ENCODE measurements around the gene NOD2.

NOD2 gene

GRCh38 chr16:50717494-50717893, 24.1 kb downstream of the NOD2 start:
- Mint-ChIP-seq H3K9me3 (no peaks in the 10 kb centered on the region), H3K4me1 (peaks cover 18% of the 10 kb centered on the region), H3K36me3 (ENCODE audit: low read depth) (no peaks in the 10 kb centered on the region), H3K4me3 (no peak overlapping the region), H3K27ac (no peak overlapping the region), H3K27me3 (ENCODE audit: low read depth) (no peaks in the 10 kb centered on the region)
- no peak for TF ChIP-seq CTCF (IDR thresholded peaks at IDR 0.05; ENCODE audit: unreplicated experiment in 3 of 3)

GRCh38 chr16:50718061-50718760, 24.8 kb downstream of the NOD2 start:
- TF ChIP-seq CTCF (IDR thresholded peaks at IDR 0.05; ENCODE audit: unreplicated experiment in 3 of 3): no peak
- H3K36me3 Mint-ChIP-seq (ENCODE audit: low read depth): no peaks in the 10 kb centered on the region
- no peaks in the 10 kb centered on the region for H3K9me3 Mint-ChIP-seq
- H3K4me1 Mint-ChIP-seq: peaks cover 16% of the 10 kb centered on the region
- no peak overlapping the region for H3K4me3 Mint-ChIP-seq
- no peaks in the 10 kb centered on the region for H3K27me3 Mint-ChIP-seq (ENCODE audit: low read depth)
- no peak overlapping the region for H3K27ac Mint-ChIP-seq

- H3K4me1 Mint-ChIP-seq: peaks cover 16% of the 10 kb centered on the region
- no peaks in the 10 kb centered on the region for H3K36me3 Mint-ChIP-seq (ENCODE audit: low read depth)
- no peak for TF ChIP-seq CTCF (IDR thresholded peaks at IDR 0.05; ENCODE audit: unreplicated experiment in 3 of 3)
- no peak overlapping the region for H3K27ac Mint-ChIP-seq
- no peaks in the 10 kb centered on the region for H3K27me3 Mint-ChIP-seq (ENCODE audit: low read depth)
- peaks cover 1% of the 10 kb centered on the region for H3K9me3 Mint-ChIP-seq
- H3K4me3 Mint-ChIP-seq: no peak overlapping the region
Observed at GRCh38 chr16:50718761-50719400, 25.5 kb downstream of the NOD2 start.

GRCh38 chr16:50719401-50720337, 26.3 kb downstream of the NOD2 start:
- H3K9me3 Mint-ChIP-seq: peaks cover 7% of the 10 kb centered on the region
- peaks cover 11% of the 10 kb centered on the region for H3K4me1 Mint-ChIP-seq
- H3K4me3 Mint-ChIP-seq: no peak overlapping the region
- TF ChIP-seq CTCF (IDR thresholded peaks at IDR 0.05; ENCODE audit: unreplicated experiment in 3 of 3): no peak
- H3K27me3 Mint-ChIP-seq (ENCODE audit: low read depth): no peaks in the 10 kb centered on the region
- no peaks in the 10 kb centered on the region for H3K36me3 Mint-ChIP-seq (ENCODE audit: low read depth)
- no peak overlapping the region for H3K27ac Mint-ChIP-seq

GRCh38 chr16:50721549-50722404, 28.4 kb downstream of the NOD2 start:
- no peak overlapping the region for H3K4me3 Mint-ChIP-seq
- peaks cover 7% of the 10 kb centered on the region for H3K9me3 Mint-ChIP-seq
- peaks cover 4% of the 10 kb centered on the region for H3K27me3 Mint-ChIP-seq (ENCODE audit: low read depth)
- no peak overlapping the region for H3K27ac Mint-ChIP-seq
- peaks cover 11% of the 10 kb centered on the region for H3K4me1 Mint-ChIP-seq
- no peaks in the 10 kb centered on the region for H3K36me3 Mint-ChIP-seq (ENCODE audit: low read depth)
- no peak for TF ChIP-seq CTCF (IDR thresholded peaks at IDR 0.05; ENCODE audit: unreplicated experiment in 3 of 3)
